HG02885 (cell line): ENCODE measurements around the gene TMEM81.

Experiments used
- ATAC-seq: cut with Tn5 transposase; IDR thresholded peaks from one replicate; pipeline ENCODE4 v1.9.1; 2021; ENCODE audit warnings: mild to moderate bottlenecking; ENCODE audit not compliant: unreplicated experiment, poor library complexity

Gene TMEM81

GRCh38 chr1:205061665-205062069, 22.6 kb downstream of the TMEM81 start:
- ATAC-seq: no peak

DNA sequence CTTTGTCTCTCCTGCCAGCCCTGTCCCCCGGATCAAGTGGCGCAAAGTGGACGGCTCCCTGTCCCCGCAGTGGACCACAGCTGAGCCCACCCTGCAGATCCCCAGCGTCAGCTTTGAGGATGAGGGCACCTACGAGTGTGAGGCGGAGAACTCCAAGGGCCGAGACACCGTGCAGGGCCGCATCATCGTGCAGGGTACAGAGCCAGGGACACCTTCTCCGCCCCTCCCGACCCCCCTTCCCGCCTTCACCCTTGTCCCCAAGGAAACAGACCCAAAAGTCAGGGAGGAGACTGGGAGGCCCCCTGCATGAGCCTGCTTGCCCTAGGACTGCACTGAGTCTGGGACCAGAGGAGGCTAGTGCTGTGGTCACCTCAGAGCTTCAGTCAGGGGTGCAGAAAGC, 23.0 kb downstream of the TMEM81 start:
- no peak for ATAC-seq

DNA sequence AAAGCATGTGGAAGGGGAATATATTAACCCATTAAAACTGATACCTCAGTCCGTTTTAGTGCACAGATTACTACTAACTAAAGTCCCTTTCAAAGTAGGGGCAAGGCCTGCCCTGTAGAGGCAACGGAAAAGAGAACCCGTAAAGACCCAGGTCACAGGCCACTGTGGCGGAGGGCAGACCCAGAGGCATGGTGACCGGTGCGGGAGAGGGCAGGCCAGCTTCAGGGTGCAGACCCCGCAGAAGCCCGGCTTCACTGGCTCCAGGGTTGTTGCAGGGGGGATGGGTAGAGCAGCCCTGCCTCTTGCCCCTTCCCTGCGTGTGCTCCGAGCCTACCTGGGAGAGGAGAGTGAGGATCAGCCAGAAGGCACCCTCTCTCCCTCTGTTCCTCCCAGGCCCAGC, 23.5 kb downstream of the TMEM81 start:
- ATAC-seq: no peak

- no peak for ATAC-seq
Observed at GRCh38 chr1:205059660-205060059, 24.6 kb downstream of the TMEM81 start.

GRCh38 chr1:205058853-205059252, 25.4 kb downstream of the TMEM81 start:
- ATAC-seq: no peak

DNA sequence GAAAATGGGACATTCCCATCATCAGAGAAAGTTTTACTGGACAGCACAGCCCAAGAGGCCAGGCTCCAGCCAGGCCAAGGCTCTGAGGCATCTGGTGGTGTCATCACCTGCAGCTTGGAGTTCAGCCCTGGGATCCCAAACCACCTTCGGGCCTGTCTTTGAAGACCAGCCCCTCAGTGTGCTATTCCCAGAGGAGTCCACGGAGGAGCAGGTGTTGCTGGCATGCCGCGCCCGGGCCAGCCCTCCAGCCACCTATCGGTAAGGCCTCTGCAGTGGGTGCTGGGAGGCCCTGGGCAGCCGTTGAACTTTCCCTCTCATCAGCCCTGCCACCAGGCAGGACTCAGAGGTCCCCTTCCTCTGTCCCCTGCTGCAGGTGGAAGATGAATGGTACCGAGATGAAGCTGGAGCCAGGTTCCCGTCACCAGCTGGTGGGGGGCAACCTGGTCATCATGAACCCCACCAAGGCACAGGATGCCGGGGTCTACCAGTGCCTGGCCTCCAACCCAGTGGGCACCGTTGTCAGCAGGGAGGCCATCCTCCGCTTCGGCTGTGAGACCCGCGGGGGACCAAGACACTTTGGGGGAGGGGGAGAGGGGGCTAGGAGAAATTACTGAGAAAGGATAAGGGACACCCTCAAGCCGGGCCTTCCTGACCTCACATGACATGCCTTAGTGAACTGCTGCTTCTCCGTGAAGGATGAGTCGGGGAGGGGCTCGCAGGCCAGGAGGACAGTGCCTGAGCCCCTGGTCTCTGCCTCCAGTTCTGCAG, 26.3 kb downstream of the TMEM81 start:
- ATAC-seq: no peak

- ATAC-seq: no peak
Observed at GRCh38 chr1:205056956-205057568, 27.2 kb downstream of the TMEM81 start.

DNA sequence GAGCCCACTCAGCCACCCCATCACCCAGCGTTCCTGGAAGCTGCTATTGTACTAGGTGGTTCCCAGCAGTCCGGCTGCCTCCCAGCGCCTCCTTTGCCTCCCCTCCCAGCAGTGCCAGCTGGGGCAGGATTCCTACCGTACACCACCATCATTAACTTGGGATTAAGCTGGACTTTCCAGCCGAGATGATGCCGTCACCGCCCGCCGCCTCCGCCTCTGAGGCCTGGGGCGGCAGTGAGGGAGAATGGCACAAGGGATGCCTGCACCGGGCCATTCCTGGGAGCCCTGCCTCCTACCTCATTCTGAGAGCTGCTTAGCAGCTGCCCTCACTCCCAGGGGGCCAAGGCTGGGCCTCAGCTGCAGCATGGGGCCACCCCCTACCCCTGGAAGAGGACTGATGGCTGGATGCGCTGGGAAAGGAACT, 28.1 kb downstream of the TMEM81 start:
- no peak for ATAC-seq

DNA sequence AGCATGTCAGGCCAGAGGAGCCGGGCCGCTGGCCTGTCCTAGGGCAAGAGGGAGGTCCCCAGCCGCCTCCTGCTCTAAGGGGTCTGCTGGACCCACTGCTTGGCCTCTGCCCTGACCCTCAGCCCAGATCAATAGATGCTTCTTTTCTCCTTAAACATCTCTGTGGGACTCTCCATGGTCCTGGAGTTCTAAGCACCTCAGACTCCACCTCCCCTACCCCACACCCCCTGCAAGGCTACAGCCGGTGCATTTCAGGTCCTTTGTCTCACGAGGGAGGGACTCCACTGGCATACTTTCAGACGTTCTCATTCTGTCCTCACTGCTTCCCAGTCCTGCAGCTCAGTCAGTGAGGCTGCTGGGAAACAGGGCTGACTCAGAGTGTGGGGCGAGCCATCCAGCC, 30.2 kb downstream of the TMEM81 start:
- no peak for ATAC-seq

DNA sequence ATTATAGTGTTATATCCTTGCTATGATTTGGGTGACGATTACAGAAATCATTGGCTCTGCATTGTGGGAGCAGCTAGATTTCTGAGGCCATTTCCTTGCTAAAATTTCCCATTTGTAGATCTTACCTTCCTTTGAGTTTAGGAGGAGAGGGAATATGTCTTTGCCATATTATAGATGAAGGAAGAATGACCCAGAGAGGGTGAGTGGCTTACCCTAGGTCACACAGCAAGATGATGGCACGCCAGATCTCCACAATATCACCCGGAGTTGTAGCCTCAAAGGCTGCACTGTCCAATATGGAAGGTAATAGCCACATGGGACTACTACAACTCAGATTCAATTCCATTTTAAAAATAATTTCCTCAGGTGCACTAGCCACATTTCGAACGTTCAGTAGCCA, 31.0 kb downstream of the TMEM81 start:
- no peak for ATAC-seq

GRCh38 chr1:205052690-205053089, 31.6 kb downstream of the TMEM81 start:
- ATAC-seq: no peak

DNA sequence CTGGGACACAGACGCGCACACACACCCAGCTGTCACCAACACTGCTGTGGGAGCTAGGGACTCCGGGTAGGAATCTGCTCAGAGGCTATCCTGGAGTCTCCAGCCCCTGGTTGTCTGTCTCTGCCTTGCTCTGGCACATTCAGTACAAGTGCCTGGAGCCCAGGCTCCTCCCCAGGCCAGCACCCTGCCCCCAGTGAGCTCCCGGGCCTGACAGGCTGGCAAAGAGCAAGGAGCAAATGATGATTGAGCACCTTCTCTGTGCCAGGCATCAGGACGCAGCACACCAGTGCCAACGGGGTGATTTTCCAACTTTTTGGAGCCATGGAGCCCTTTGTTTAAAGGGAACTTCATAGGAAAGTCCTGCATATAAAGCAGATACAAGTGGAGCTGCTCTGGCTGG, 34.8 kb downstream of the TMEM81 start:
- ATAC-seq: no peak

- ATAC-seq: no peak
Observed at GRCh38 chr1:205048382-205048781, 35.9 kb downstream of the TMEM81 start.

- no peak for ATAC-seq
Observed at GRCh38 chr1:205047764-205048231, 36.5 kb downstream of the TMEM81 start.

GRCh38 chr1:205046870-205047269, 37.4 kb downstream of the TMEM81 start:
- ATAC-seq: no peak

DNA sequence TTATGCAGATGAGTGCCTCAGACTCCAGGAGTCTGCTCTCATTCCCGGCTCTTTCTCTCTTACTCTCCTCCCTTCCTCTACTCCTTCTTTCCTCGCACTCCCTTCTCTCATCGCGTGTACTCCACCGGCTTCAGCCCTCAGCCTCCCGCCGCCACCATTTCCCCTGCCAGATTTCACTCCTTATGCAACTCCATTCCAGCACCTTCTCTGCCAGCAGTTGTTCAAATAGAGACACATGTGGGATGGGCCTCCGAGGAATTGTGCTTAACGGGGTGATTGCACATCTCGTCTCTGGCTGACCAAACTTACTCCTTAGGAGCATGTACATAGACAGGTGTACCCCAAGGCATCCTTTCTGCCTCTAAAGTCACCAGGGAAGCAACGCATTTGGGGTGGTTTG, 39.1 kb downstream of the TMEM81 start:
- no peak for ATAC-seq

DNA sequence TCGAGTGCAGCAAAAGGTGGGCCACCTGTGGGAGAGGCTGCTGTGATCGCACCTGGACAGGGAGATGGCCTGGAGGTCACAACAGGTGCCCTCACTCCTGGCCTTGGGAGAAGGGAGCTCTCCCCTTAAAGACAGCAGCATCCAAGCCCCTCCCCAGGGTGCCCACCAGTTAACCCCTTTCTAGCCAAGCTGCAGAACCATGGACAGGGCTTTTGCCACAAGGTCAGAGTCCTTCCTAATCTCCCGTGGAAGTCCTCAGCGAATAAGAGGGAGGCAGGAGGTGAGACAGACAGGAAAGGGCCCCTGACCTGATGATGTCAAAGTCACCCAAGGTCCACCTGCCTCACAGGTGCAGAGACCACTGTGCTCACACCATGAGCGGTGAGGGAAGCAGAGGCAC, 39.5 kb downstream of the TMEM81 start:
- ATAC-seq: no peak

DNA sequence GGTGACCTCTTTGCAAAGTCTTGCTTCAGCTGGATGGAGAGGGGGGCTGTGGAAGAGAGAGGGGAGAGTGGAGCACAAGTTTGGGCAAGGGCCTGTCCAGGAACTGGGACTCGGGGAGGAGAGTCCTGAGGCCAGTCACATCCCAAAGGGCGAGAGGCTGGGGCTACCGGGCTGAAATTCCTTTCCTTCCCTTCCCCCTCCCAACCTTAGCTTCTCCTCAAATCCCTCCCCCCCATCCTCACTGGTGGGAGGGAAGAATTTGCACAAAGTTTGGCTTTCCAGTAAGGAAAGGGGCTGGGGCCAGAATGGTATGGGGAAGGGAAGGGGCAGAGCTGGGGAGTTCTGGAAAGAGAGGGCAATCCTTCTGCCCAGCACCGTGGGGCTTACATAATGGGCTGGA, 40.4 kb downstream of the TMEM81 start:
- ATAC-seq: no peak

DNA sequence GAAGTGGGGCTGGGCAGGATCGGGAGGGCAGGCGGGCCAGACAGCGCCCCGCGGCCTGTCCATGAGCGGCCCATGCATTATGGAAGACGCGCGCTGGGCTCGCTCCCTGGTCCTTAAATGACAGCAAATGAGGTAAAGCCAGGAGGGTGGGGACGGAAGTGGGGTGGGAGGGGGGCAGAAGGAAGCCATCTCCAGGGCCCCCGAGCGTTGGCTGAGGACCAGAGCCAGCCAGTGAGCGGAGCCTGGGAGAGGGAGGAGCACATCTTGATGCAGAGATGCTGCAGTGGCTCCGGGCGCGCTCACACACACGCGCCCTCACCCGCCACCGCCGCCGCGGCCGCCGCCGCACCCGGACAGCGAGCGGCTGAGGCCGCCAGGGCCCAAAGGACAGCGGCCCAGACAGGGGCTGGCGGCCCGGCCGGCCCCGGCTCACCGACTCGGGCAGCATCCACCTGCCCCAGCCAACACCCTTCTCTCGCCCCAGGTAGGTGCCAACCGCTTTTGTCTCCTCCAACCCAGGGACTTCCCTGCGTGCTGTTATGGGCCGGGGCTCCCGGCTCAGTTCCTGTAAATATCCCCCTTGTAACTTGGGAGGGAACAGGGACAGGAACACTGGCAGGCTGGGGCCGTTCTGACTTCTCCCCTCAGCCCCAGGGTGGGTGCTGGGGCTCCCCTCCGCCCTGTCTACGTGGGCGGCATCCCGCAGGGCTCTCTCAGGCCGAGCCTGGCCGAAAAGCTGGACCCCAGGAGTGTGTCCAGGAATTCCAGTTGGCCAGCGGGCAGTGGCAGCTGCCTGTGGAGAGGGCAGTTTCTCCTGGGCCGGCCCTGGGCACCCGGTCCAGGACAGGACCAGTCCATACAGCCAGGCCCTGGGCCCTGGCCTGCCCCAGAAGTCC, 41.1 kb downstream of the TMEM81 start, which contains the start of gene CNTN2:
TSS of gene CNTN2 (plus strand) at position 302 of the 896 bp plus-strand sequence. CDS start 9,974 bp downstream, outside the sequence.
- no peak for ATAC-seq

DNA sequence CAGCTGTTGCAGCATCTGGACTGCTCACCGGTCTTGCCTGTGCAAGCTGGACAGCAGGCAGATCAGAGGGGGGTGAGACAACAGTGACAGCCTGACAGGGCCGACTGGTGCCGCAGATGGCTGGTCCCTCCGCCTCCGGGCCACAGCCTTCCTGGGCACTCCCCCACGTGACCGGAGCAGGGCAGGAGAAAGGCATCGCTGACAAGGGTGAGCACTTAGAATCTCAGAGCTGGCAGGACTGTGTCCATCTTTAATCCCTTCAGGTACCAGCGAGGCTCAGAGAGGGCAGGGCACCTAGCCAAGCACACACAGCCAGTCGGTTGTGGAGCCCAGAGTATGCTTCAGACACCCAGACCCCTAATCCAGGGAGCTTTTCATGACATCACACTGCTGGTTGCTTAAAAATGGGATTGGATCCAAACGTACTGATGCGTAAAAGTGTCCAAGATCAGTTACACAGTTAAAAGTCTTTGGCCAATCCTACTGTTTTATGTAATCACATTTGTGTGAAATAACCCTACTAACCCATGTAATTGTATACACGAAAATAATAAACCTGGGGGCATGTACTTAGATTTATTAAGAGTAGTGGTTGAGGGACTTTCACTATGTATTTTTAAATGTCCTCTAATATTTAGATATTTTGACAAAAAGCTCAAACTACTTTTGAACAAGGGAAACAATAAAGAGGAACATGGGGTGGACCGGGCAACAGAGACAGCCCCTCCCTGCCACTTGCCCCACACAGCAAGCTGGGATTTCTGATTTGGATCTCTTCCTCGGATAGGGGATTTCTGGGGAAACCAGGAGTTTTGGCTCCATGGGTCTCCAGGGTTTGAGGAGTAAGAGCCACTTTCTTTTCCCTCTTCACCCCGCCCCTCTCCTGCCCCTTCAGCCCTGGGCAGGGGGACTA, 42.0 kb downstream of the TMEM81 start:
- ATAC-seq: no peak
